Parietal lobe (tissue), 1 donor: ENCODE measurements around the gene PABPN1L. TPM values are rescaled to one million over a fixed set of nuclear protein-coding genes. Genes with fewer than 3 reads are reported as not detected.

Source experiments
- total RNA-seq: library from RNA; depleted of rRNA; stranded (reverse); fragments of >200 nt; gene quantifications from one replicate; pipeline ENCODE4 v1.2.3, GENCODE V29; 2014

Gene PABPN1L, protein sequence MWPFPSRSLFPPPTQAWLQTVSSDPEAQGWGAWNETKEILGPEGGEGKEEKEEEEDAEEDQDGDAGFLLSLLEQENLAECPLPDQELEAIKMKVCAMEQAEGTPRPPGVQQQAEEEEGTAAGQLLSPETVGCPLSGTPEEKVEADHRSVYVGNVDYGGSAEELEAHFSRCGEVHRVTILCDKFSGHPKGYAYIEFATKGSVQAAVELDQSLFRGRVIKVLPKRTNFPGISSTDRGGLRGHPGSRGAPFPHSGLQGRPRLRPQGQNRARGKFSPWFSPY
- not detected for total RNA-seq

DNA sequence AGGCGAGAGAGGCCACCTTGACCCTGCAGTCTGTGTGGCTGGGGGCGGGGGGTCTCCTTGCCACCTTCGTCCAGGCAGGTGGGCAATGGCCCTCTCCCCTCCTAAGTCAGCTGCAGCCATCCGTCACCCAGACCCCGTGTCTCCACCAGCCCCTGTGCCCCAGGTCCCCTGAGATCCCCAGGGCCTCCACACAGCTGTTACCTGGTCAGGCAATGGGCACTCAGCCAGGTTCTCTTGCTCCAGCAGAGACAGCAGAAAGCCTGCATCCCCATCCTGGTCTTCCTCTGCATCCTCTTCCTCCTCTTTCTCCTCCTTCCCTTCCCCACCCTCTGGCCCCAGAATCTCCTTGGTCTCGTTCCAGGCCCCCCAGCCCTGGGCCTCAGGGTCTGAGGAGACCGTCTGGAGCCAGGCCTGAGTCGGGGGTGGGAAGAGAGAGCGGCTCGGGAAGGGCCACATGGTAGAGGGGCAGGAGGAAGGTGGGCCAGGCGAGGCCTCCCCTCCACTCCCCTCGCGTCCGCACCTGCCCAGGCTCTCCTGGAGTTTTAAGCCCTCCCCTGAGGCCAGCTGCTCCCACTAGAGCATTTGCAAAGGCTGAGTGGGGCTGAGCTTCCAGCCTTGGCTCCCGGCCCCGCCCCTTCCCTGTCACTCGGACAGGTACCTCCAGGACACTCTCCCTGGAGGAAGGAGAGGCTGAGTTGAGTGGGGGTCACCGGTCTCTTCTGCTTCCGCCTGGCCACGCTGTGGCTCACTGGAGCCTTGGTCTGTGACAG lies at the start of gene PABPN1L:
PABPN1L (minus strand) TSS at position 510 of the 770 bp plus-strand sequence; CDS start at position 456, 54 bp downstream.

DNA sequence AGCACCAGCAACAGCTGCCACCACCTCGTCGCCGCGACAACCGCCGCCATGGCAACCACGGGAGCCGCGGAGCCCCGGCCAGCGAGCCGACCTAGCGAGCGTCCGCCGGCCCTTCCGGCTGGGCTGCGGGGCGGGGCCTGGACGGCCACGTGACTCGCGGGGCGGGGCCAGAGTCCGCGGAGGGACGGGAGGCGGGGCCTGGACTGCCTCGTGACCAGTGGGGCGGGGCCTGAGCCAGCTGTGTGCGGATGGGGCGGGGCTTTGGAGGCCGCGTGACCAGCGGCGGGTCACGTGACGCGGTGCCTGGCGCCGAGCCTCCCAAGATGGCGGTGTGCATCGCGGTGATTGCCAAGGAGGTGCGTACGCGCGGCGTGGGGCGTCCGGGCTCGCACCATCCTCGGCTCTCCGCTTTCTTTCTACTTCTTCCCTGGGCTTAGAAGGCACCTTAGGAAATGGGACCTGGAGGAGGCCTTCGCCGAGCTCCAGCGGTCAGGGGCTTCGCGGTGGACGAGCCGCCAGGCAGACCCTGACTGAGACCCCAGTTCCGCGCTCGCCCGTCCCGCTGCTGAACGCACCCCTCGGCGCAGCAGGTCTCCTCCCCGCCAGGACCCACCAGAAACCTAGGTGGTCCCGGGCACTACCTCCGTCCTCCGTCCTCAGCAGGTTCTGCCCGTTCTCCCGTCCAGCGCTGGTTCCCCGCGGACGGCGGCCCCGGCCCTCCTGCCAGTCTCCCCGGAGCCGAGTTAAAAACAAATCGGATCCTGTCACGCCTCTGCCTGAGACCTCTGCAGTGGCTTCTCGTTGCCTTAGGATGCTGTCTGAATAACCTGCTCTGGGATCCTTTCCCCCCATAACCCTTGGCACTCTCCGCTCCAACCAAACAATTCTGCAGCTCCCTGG lies 9.4 kb downstream of the PABPN1L start, which contains the start of the genes GALNS and TRAPPC2L:
GALNS (minus strand) TSS at position 120 of the 900 bp plus-strand sequence; CDS start at position 50, 70 bp downstream.
TRAPPC2L (plus strand) TSS at position 300 of the 900 bp plus-strand sequence; CDS start at position 324, 24 bp downstream.

Other genes with a start within 250 kb of the PABPN1L start
- gene IL17C, start 228.1 kb downstream of the PABPN1L start, total RNA-seq = not detected
- 17.2 TPM for gene CYBA, start 215.6 kb downstream of the PABPN1L start, total RNA-seq
- 79.5 TPM for gene MVD, start 203.6 kb downstream of the PABPN1L start, total RNA-seq
- not detected for gene SNAI3, start 180.2 kb downstream of the PABPN1L start, total RNA-seq
- gene RNF166, start 160.3 kb downstream of the PABPN1L start, total RNA-seq = 11.3 TPM
- gene CTU2, start 160.2 kb downstream of the PABPN1L start, total RNA-seq = 13.8 TPM
- gene PIEZO1, start 81.4 kb downstream of the PABPN1L start, total RNA-seq = 8.5 TPM
- gene CDT1, start 62.9 kb downstream of the PABPN1L start, total RNA-seq = 2.5 TPM
- 13.1 TPM for gene APRT, start 54.7 kb downstream of the PABPN1L start, total RNA-seq
- gene GALNS, start 9.7 kb downstream of the PABPN1L start, total RNA-seq = 25.4 TPM
- 36.6 TPM for gene TRAPPC2L, start 9.5 kb downstream of the PABPN1L start, total RNA-seq
- gene CBFA2T3, start 110.5 kb upstream of the PABPN1L start, total RNA-seq = 3.8 TPM
- 23.5 TPM for gene ACSF3, start 227.2 kb upstream of the PABPN1L start, total RNA-seq